Panc1 (cell line): Measurements from ENCODE around the gene CACFD1.

Experiments
- POLR2AphosphoS5 ChIP-seq: IDR thresholded peaks from 2 replicates; pipeline ENCODE4 v1.6.1; 2012; ENCODE audit warnings: mild to moderate bottlenecking, low read depth, low read length, moderate library complexity
- REST ChIP-seq, 2 experiments: IDR thresholded peaks; 2 replicates each; pipeline ENCODE4 v1.6.1; 2011 to 2012; ENCODE audit warnings: low read depth in 2 of 2, control low read depth in 1 of 2, low read length in 1 of 2, mild to moderate bottlenecking in 1 of 2, moderate library complexity in 1 of 2; ENCODE audit not compliant: insufficient read depth in 1 of 2
- SIN3A ChIP-seq: IDR thresholded peaks from 2 replicates; pipeline ENCODE4 v1.6.1; 2012; ENCODE audit warnings: low read depth, mild to moderate bottlenecking, low read length, moderate library complexity, borderline replicate concordance; ENCODE audit not compliant: insufficient read depth
- TCF7L2 ChIP-seq: IDR thresholded peaks from 2 replicates; pipeline ENCODE4 v1.6.1; 2011; ENCODE audit warnings: mild to moderate bottlenecking, low read depth, low read length, inconsistent platforms
- TF ChIP-seq, protein P1 (sequence below): fragments of 450-650 bp; IDR thresholded peaks from 2 replicates; pipeline ENCODE4 v1.5.1; 2017; ENCODE audit warnings: mild to moderate bottlenecking

- TF ChIP-seq, protein P1, sequence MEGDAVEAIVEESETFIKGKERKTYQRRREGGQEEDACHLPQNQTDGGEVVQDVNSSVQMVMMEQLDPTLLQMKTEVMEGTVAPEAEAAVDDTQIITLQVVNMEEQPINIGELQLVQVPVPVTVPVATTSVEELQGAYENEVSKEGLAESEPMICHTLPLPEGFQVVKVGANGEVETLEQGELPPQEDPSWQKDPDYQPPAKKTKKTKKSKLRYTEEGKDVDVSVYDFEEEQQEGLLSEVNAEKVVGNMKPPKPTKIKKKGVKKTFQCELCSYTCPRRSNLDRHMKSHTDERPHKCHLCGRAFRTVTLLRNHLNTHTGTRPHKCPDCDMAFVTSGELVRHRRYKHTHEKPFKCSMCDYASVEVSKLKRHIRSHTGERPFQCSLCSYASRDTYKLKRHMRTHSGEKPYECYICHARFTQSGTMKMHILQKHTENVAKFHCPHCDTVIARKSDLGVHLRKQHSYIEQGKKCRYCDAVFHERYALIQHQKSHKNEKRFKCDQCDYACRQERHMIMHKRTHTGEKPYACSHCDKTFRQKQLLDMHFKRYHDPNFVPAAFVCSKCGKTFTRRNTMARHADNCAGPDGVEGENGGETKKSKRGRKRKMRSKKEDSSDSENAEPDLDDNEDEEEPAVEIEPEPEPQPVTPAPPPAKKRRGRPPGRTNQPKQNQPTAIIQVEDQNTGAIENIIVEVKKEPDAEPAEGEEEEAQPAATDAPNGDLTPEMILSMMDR: no peak
- no peak for TF ChIP-seq REST (IDR thresholded peaks at IDR 0.05; ENCODE audit: insufficient read depth in 1 of 2, low read depth in 2 of 2, low read length in 1 of 2)
- TF ChIP-seq SIN3A: no peak
- no peak for TF ChIP-seq POLR2AphosphoS5
- no peak for TF ChIP-seq TCF7L2
Observed at GRCh38 chr9:133436681-133437080, 23.1 kb upstream of the CACFD1 start.
